ENCODE data around the gene INA.

- TF ChIP-seq CTCF (conservative IDR thresholded peaks at IDR 0.05; ENCODE audit: low read depth, low read length) (no peak), EZH2 (IDR thresholded peaks at IDR 0.05; ENCODE audit: borderline replicate concordance, low read depth, low read length, poor library complexity, severe bottlenecking) (no peak)
Observed at GRCh38 chr10:103257812-103258211, 19.1 kb upstream of the INA start.
